ENCODE data around the gene ORMDL1. TPM values are rescaled to one million over a fixed set of nuclear protein-coding genes. Genes with fewer than 3 reads are reported as not detected.
A peak's percentile ranks its signal among the peaks of the same experiment; 100 is the strongest.

ORMDL1 gene
- total and polyA plus RNA-seq, 4 donors = 22.1 to 64.9 (median 34.2) TPM

GRCh38 chr2:189763908-189764661 is 20.1 kb downstream of the ORMDL1 start:
- Histone ChIP-seq H3K4me1 (ENCODE audit: control insufficient read depth in 4 of 4, insufficient read depth in 4 of 4, low read length in 3 of 4) (peaks cover 0 to 17% (median 15%) of the 10 kb centered on the region in 4 donors), H3K9me3 (ENCODE audit: control insufficient read depth in 4 of 4, low read length in 3 of 4) (no peaks in the 10 kb centered on the region), H3K27ac (ENCODE audit: low read depth in 1 of 2, low read length in 2 of 2) (no peak overlapping the region), H3K9ac (ENCODE audit: low read depth in 1 of 2, low read length in 2 of 2) (no peak overlapping the region), H3K4me3 (ENCODE audit: low read depth in 1 of 3, low read length in 3 of 3) (no peak overlapping the region), H3K36me3 (ENCODE audit: control insufficient read depth in 4 of 4, insufficient read depth in 3 of 4, low read depth in 1 of 4, low read length in 3 of 4) (peaks cover 0 to 12% (median 1%) of the 10 kb centered on the region in 4 donors), H3K27me3 (ENCODE audit: control insufficient read depth in 4 of 4, insufficient read depth in 4 of 4, low read length in 3 of 4) (no peaks in the 10 kb centered on the region)
- DNase-seq (ENCODE audit: low spot score) = no peak
- TF ChIP-seq SP1 (IDR thresholded peaks at IDR 0.05) (no peak), YY1 (IDR thresholded peaks at IDR 0.05) (no peak), EGR1 (IDR thresholded peaks at IDR 0.05; ENCODE audit: low read depth in 2 of 2) (no peak), JUND (IDR thresholded peaks at IDR 0.05) (no peak), HNF4A (conservative IDR thresholded peaks at IDR 0.05) (no peak), REST (IDR thresholded peaks at IDR 0.05) (no peak), FOXA1 (IDR thresholded peaks at IDR 0.05) (no peak), GABPA (IDR thresholded peaks at IDR 0.05 in 1 of 2, conservative IDR thresholded peaks at IDR 0.05 in 1 of 2) (no peak)
- WGBS = 91% methylated on average over 4 of the region's 4 CpGs

- peak within 1 kb of the TSS; percentile 92 to 95 for H3K27ac ChIP-seq (ENCODE audit: low read depth in 1 of 2, low read length in 2 of 2)
- peak within 1 kb of the TSS; percentile 89 to 97 for H3K9ac ChIP-seq (ENCODE audit: low read depth in 1 of 2, low read length in 2 of 2)
- no peaks in the 10 kb centered on the region for H3K9me3 ChIP-seq (ENCODE audit: control insufficient read depth in 4 of 4, low read length in 3 of 4)
- peaks cover 0 to 17% (median 15%) of the 10 kb centered on the region in 4 donors for H3K4me1 ChIP-seq (ENCODE audit: control insufficient read depth in 4 of 4, insufficient read depth in 4 of 4, low read length in 3 of 4)
- no peaks in the 10 kb centered on the region for H3K27me3 ChIP-seq (ENCODE audit: control insufficient read depth in 4 of 4, insufficient read depth in 4 of 4, low read length in 3 of 4)
- WGBS = under 1% methylated on average over 33 of the region's 33 CpGs
- peaks cover 0 to 7% (median 0%) of the 10 kb centered on the region in 4 donors for H3K36me3 ChIP-seq (ENCODE audit: control insufficient read depth in 4 of 4, insufficient read depth in 3 of 4, low read depth in 1 of 4, low read length in 3 of 4)
- TF ChIP-seq MAX (IDR thresholded peaks at IDR 0.05) (peak; percentile 21), YY1 (IDR thresholded peaks at IDR 0.05) (peak; percentile 50), FOXA1 (IDR thresholded peaks at IDR 0.05) (no peak), JUND (IDR thresholded peaks at IDR 0.05) (peak; percentile 60 to 79), SP1 (IDR thresholded peaks at IDR 0.05) (peak; percentile 32), NR2F2 (IDR thresholded peaks at IDR 0.05) (no peak), GABPA (IDR thresholded peaks at IDR 0.05 in 1 of 2, conservative IDR thresholded peaks at IDR 0.05 in 1 of 2) (peak; percentile 91 to 94), HNF4A (conservative IDR thresholded peaks at IDR 0.05) (peak; percentile 7 to 29), REST (IDR thresholded peaks at IDR 0.05) (peak; percentile 28), RAD21 (IDR thresholded peaks at IDR 0.05) (peak in 1 of 2 donors; percentile 7), EGR1 (IDR thresholded peaks at IDR 0.05; ENCODE audit: low read depth in 2 of 2) (no peak), CTCF (IDR thresholded peaks at IDR 0.05; ENCODE audit: low read depth, low read length, missing input control) (peak; percentile 25), TAF1 (conservative IDR thresholded peaks at IDR 0.05) (peak; percentile 74), ATF3 (IDR thresholded peaks at IDR 0.05) (peak; percentile 18)
- peak; percentile 93 for DNase-seq (ENCODE audit: low spot score)
- H3K4me3 ChIP-seq (ENCODE audit: low read depth in 1 of 3, low read length in 3 of 3) = peak within 1 kb of the TSS; percentile 72 to 99 (median 98)
Observed at GRCh38 chr2:189762551-189763298, 21.4 kb downstream of the ORMDL1 start, which contains the start of gene OSGEPL1. Gene OSGEPL1, minus strand, starts transcription at chr2:189762792. Its CDS starts 1,152 bp downstream, at chr2:189761640.
